HCT116 (cell line): ENCODE results near the gene PHF14.

Experiments used
- EZH2 ChIP-seq: fragments of 200-600 bp; sonication (generic); IDR thresholded peaks from 2 replicates; pipeline ENCODE4 v1.6.1; 2017; ENCODE audit warnings: antibody characterized with exemption, mixed run types
- POLR2A ChIP-seq: IDR thresholded peaks from 2 replicates; pipeline ENCODE4 v1.7.0; 2011; ENCODE audit warnings: borderline replicate concordance; ENCODE audit not compliant: insufficient read depth, insufficient read length; ENCODE audit errors: extremely low read depth
- POLR2AphosphoS5 ChIP-seq: IDR thresholded peaks from 2 replicates; pipeline ENCODE4 v1.6.1; 2011; ENCODE audit warnings: mild to moderate bottlenecking, low read depth, low read length, moderate library complexity
- SRF ChIP-seq: IDR thresholded peaks from 2 replicates; pipeline ENCODE4 v1.6.1; 2012; ENCODE audit warnings: low read depth
- YY1 ChIP-seq: IDR thresholded peaks from 2 replicates; pipeline ENCODE4 v1.6.1; 2011; ENCODE audit warnings: low read length, low read depth, moderate library complexity, mild to moderate bottlenecking; ENCODE audit not compliant: insufficient replicate concordance; ENCODE audit errors: extremely low read depth
- TF ChIP-seq, protein P1 (sequence below), 3 experiments: fragments of 200-600 bp in 1 of 3; sonication (generic) in 1 of 3; IDR thresholded peaks in 2 of 3; conservative IDR thresholded peaks in 1 of 3; 2 replicates each; pipeline ENCODE4 v1.5.1; 2012 to 2017; ENCODE audit warnings: low read depth in 2 of 3, low read length in 2 of 3, antibody characterized with exemption in 1 of 3, borderline replicate concordance in 1 of 3, control low read depth in 1 of 3, mild to moderate bottlenecking in 1 of 3, mixed read lengths in 1 of 3, mixed run types in 1 of 3, moderate library complexity in 1 of 3; ENCODE audit not compliant: insufficient read depth in 1 of 3
- TF ChIP-seq, protein P2 (sequence below): IDR thresholded peaks from 2 replicates; pipeline ENCODE4 v1.6.1; 2012
- TF ChIP-seq, protein P3 (sequence below): IDR thresholded peaks from 2 replicates; pipeline ENCODE4 v1.6.1; 2011; ENCODE audit warnings: mild to moderate bottlenecking, low read length, moderate library complexity; ENCODE audit not compliant: insufficient replicate concordance; ENCODE audit errors: extremely low read depth

DNA sequence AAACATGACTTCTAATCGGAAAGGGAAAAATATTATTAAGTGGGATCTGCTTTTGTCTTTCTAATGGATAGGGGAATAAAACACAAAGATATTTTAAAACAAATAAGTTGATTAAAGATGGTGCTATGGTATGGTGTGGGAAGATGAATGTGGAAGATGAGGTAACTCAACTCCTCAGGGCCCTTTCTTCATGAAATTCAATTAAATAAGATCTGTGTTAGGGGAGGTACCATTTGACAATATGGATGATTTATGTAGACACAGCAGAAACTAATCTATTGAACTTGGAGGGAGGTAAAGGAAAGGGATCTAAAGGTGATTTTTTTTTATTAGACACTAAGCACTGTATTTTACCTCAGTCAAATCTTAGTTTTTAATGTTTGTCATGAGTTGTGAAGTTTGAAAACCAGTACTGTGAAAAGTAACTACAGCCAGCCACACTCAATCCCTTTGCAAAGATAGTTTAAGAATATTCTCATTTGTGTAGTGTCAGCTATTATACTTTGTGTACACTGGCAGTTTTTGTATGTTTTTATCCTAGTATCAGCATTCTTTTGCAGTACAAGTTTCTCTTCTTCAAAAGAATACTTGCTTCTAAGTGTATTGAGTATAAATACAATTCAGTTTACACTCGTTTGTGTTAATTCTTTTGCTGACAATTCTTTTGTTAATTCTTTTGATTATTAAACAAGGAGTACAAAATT lies 151.3 kb downstream of the PHF14 start:
- no peak for TF ChIP-seq YY1
- TF ChIP-seq, protein P1, sequence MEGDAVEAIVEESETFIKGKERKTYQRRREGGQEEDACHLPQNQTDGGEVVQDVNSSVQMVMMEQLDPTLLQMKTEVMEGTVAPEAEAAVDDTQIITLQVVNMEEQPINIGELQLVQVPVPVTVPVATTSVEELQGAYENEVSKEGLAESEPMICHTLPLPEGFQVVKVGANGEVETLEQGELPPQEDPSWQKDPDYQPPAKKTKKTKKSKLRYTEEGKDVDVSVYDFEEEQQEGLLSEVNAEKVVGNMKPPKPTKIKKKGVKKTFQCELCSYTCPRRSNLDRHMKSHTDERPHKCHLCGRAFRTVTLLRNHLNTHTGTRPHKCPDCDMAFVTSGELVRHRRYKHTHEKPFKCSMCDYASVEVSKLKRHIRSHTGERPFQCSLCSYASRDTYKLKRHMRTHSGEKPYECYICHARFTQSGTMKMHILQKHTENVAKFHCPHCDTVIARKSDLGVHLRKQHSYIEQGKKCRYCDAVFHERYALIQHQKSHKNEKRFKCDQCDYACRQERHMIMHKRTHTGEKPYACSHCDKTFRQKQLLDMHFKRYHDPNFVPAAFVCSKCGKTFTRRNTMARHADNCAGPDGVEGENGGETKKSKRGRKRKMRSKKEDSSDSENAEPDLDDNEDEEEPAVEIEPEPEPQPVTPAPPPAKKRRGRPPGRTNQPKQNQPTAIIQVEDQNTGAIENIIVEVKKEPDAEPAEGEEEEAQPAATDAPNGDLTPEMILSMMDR (IDR thresholded peaks at IDR 0.05 in 2 of 3, conservative IDR thresholded peaks at IDR 0.05 in 1 of 3; ENCODE audit: borderline replicate concordance in 1 of 3, insufficient read depth in 1 of 3, low read depth in 2 of 3, low read length in 2 of 3), result no peak
- TF ChIP-seq SRF, result no peak
- TF ChIP-seq POLR2AphosphoS5, result no peak
- TF ChIP-seq EZH2, result no peak
- TF ChIP-seq, protein P2, sequence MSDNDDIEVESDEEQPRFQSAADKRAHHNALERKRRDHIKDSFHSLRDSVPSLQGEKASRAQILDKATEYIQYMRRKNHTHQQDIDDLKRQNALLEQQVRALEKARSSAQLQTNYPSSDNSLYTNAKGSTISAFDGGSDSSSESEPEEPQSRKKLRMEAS, result no peak
- no peak for TF ChIP-seq POLR2A
- TF ChIP-seq, protein P3, sequence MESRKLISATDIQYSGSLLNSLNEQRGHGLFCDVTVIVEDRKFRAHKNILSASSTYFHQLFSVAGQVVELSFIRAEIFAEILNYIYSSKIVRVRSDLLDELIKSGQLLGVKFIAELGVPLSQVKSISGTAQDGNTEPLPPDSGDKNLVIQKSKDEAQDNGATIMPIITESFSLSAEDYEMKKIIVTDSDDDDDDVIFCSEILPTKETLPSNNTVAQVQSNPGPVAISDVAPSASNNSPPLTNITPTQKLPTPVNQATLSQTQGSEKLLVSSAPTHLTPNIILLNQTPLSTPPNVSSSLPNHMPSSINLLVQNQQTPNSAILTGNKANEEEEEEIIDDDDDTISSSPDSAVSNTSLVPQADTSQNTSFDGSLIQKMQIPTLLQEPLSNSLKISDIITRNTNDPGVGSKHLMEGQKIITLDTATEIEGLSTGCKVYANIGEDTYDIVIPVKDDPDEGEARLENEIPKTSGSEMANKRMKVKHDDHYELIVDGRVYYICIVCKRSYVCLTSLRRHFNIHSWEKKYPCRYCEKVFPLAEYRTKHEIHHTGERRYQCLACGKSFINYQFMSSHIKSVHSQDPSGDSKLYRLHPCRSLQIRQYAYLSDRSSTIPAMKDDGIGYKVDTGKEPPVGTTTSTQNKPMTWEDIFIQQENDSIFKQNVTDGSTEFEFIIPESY, result no peak
